PFSK-1 (cell line): ENCODE measurements around the gene MPC2.

ENCODE experiments used
- FOXP2 ChIP-seq: optimal IDR thresholded peaks from 2 replicates; pipeline ENCODE3; 2011; ENCODE audit warnings: borderline replicate concordance, control low read depth, inconsistent platforms; ENCODE audit not compliant: insufficient read depth; ENCODE audit errors: extremely low read length, extremely low read depth
- POLR2AphosphoS5 ChIP-seq: IDR thresholded peaks from 2 replicates; pipeline ENCODE4 v1.6.1; 2012; ENCODE audit warnings: low read depth, mild to moderate bottlenecking, control low read depth, low read length, moderate library complexity
- SIN3A ChIP-seq: IDR thresholded peaks from 2 replicates; pipeline ENCODE4 v1.6.1; 2012; ENCODE audit warnings: mild to moderate bottlenecking, low read length, moderate library complexity, borderline replicate concordance; ENCODE audit not compliant: insufficient read depth
- TAF1 ChIP-seq: IDR thresholded peaks from 2 replicates; pipeline ENCODE4 v1.6.1; 2012; ENCODE audit warnings: low read length, control low read depth, borderline replicate concordance; ENCODE audit not compliant: insufficient read depth
- TF ChIP-seq, protein P1 (sequence below), 2 experiments: IDR thresholded peaks; 2 replicates each; pipeline versions ENCODE4 v1.6.1 to v1.8.0; 2011 to 2012; ENCODE audit warnings: low read depth in 2 of 2, low read length in 2 of 2, control low read depth in 1 of 2, inconsistent platforms in 1 of 2, mild to moderate bottlenecking in 1 of 2, moderate library complexity in 1 of 2; ENCODE audit not compliant: insufficient read depth in 1 of 2

The MPC2 gene

DNA sequence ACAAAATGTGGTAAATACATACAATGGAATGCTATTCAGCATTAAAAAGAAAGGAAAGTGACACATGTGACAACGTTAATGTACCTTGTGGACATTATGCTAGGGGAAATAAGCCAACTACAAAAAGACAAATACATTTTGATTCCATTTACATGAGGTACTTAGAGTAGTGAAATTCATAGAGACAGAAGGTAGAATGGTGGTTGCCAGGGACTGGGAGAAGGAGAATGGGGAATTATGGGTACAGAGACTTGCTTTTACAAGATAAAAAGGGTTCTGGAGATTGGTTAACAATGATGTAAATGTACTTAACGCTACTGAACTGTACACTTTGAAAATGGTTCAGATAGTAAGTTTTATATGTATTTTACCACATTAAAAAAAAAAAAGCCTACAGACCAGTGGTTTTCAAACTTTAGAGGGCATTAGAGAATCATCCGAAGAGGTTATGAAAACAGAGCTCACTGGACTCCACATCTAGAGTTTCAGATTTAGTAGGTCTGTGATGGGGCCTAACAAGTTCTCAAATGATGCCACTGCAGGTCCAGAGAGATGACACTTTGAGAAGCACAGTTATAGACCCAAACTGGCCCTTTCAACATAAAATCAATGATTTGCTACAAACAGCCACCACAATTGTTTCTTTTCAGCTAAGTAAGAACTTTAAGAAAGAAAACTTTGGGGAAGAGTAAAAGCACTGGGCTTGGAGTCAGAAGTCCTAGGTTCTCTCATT lies 13.4 kb downstream of the MPC2 start:
- TF ChIP-seq TAF1 (no peak), POLR2AphosphoS5 (no peak), SIN3A (no peak), FOXP2 (no peak)
- TF ChIP-seq, protein P1, sequence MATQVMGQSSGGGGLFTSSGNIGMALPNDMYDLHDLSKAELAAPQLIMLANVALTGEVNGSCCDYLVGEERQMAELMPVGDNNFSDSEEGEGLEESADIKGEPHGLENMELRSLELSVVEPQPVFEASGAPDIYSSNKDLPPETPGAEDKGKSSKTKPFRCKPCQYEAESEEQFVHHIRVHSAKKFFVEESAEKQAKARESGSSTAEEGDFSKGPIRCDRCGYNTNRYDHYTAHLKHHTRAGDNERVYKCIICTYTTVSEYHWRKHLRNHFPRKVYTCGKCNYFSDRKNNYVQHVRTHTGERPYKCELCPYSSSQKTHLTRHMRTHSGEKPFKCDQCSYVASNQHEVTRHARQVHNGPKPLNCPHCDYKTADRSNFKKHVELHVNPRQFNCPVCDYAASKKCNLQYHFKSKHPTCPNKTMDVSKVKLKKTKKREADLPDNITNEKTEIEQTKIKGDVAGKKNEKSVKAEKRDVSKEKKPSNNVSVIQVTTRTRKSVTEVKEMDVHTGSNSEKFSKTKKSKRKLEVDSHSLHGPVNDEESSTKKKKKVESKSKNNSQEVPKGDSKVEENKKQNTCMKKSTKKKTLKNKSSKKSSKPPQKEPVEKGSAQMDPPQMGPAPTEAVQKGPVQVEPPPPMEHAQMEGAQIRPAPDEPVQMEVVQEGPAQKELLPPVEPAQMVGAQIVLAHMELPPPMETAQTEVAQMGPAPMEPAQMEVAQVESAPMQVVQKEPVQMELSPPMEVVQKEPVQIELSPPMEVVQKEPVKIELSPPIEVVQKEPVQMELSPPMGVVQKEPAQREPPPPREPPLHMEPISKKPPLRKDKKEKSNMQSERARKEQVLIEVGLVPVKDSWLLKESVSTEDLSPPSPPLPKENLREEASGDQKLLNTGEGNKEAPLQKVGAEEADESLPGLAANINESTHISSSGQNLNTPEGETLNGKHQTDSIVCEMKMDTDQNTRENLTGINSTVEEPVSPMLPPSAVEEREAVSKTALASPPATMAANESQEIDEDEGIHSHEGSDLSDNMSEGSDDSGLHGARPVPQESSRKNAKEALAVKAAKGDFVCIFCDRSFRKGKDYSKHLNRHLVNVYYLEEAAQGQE (IDR thresholded peaks at IDR 0.05; ENCODE audit: insufficient read depth in 1 of 2, low read depth in 2 of 2, low read length in 2 of 2): no peak

GRCh38 chr1:167922611-167923074 lies 14.2 kb downstream of the MPC2 start:
- TF ChIP-seq TAF1 (no peak), SIN3A (no peak), POLR2AphosphoS5 (no peak), FOXP2 (no peak)
- TF ChIP-seq, protein P1 (IDR thresholded peaks at IDR 0.05; ENCODE audit: insufficient read depth in 1 of 2, low read depth in 2 of 2, low read length in 2 of 2): no peak

GRCh38 chr1:167922023-167922422 lies 14.8 kb downstream of the MPC2 start:
- no peak for TF ChIP-seq SIN3A
- no peak for TF ChIP-seq TAF1
- TF ChIP-seq, protein P1 (IDR thresholded peaks at IDR 0.05; ENCODE audit: insufficient read depth in 1 of 2, low read depth in 2 of 2, low read length in 2 of 2): no peak
- TF ChIP-seq POLR2AphosphoS5: no peak
- no peak for TF ChIP-seq FOXP2

DNA sequence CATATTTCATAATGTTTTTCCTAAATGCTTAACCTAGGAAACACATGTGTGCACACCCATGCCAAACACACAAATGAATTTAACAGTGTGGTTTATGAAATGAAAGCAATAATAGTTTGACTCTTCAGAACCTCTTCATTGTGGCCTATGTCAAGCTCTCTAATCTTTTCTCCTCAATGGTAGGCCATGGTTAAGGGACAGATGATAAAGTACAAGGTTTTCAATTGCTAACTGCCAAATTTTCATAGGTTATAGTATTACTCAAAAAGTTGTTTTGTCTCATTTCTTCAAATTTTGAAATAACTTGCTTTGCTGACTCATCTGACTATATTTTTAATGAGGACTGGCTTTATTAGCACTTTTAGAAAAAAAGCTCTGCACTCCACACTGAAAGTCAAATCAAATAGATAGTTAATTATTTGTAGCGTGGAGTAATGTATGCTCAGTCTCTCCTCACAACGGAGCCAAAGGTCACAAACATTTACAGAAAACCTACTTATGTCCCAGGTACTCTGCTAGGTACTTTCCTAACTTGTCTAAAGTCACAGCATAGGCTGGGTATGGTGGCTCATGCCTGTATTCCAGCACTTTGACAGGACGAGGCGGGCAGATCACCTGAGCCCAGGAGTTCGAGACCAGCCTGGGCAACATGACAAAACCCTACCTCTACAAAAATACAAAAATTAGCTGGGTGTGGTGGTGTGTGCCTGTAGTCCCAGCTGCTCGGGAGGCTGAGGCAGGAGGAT lies 19.9 kb downstream of the MPC2 start:
- no peak for TF ChIP-seq POLR2AphosphoS5
- no peak for TF ChIP-seq SIN3A
- TF ChIP-seq TAF1: no peak
- TF ChIP-seq FOXP2: no peak
- TF ChIP-seq, protein P1 (IDR thresholded peaks at IDR 0.05; ENCODE audit: insufficient read depth in 1 of 2, low read depth in 2 of 2, low read length in 2 of 2): no peak
